H1 (cell line): ENCODE measurements around the gene NAV2. TPM values are rescaled to one million over a fixed set of nuclear protein-coding genes. Genes with fewer than 3 reads are reported as not detected.

Experiments
- CTCF ChIA-PET: fragments of 300-600 bp; sonication (Branson Sonifier 250); formaldehyde crosslinking; loops from one replicate; lab custom pipeline; 2021; ENCODE audit not compliant: partially characterized antibody; lab: Charles Lee
- POLR2A ChIA-PET: fragments of 300-600 bp; sonication (Branson Sonifier 250); formaldehyde crosslinking; loops from one replicate; lab custom pipeline; 2021; ENCODE audit warnings: inconsistent platforms; ENCODE audit not compliant: partially characterized antibody; lab: Charles Lee
- DNase-seq, 2 experiments: peaks; one replicate each; pipeline versions ENCODE4 v3.0.0 to v3.0.0-alpha.2; 2010 to 2022; ENCODE audit warnings: low spot score in 2 of 2, low read depth in 1 of 2, mixed read lengths in 1 of 2
- FAIRE-seq: peaks from 2 replicates; lab custom pipeline; 2011; peaks lifted over from hg19 to GRCh38; lab: Jason Lieb, UNC
- H2AFZ ChIP-seq: 2 replicates; pipeline ENCODE4 v1.8.1; 2012; ENCODE audit warnings: low read length, inconsistent platforms
- H2AK5ac ChIP-seq: 2 replicates; pipeline ENCODE4 v1.6.1; 2013; ENCODE audit warnings: low read depth, low read length
- H2BK120ac ChIP-seq: replicated peaks from 2 replicates; pipeline ENCODE3; 2013; ENCODE audit warnings: low read depth, low read length, inconsistent platforms
- H2BK12ac ChIP-seq: 2 replicates; pipeline ENCODE4 v1.6.1; 2013; ENCODE audit warnings: low read depth, low read length
- H2BK15ac ChIP-seq: 2 replicates; pipeline ENCODE4 v1.6.1; 2013; ENCODE audit warnings: low read length
- H2BK20ac ChIP-seq: 2 replicates; pipeline ENCODE4 v1.6.1; 2013; ENCODE audit warnings: low read length
- H2BK5ac ChIP-seq: 2 replicates; pipeline ENCODE4 v1.6.1; 2013; ENCODE audit warnings: low read depth, low read length
- H3K14ac ChIP-seq: 2 replicates; pipeline ENCODE4 v1.6.1; 2013; ENCODE audit warnings: inconsistent platforms; ENCODE audit not compliant: insufficient read length
- H3K18ac ChIP-seq: 2 replicates; pipeline ENCODE4 v1.6.1; 2013; ENCODE audit warnings: low read length; ENCODE audit errors: extremely low read depth
- H3K23ac ChIP-seq: 2 replicates; pipeline ENCODE4 v1.6.1; 2013; ENCODE audit warnings: inconsistent platforms; ENCODE audit not compliant: insufficient read length
- H3K23me2 ChIP-seq: 2 replicates; pipeline ENCODE4 v1.6.1; 2013; ENCODE audit warnings: low read depth, low read length
- H3K27ac ChIP-seq: 2 replicates; pipeline ENCODE4 v1.6.1; 2011; ENCODE audit warnings: low read depth, low read length, inconsistent platforms
- H3K27me3 ChIP-seq, 4 experiments: replicated peaks in 1 of 4; 1 replicate in 1 of 4; 2 replicates in 3 of 4; pipeline versions ENCODE4 v1.6.1 to v1.8.1; 2011 to 2013; ENCODE audit warnings: low read length in 3 of 4, mild to moderate bottlenecking in 3 of 4, inconsistent platforms in 2 of 4, mixed read lengths in 2 of 4, moderate library complexity in 1 of 4; ENCODE audit not compliant: control insufficient read depth in 3 of 4, insufficient read depth in 3 of 4; ENCODE audit errors: extremely low read depth in 1 of 4
- H3K36me3 ChIP-seq, 4 experiments: 2 replicates each; pipeline versions ENCODE4 v1.6.1 to v1.8.1; 2011 to 2013; ENCODE audit warnings: mild to moderate bottlenecking in 4 of 4, low read length in 3 of 4, moderate library complexity in 2 of 4, control low read depth in 1 of 4, inconsistent platforms in 1 of 4; ENCODE audit not compliant: insufficient read depth in 4 of 4, control insufficient read depth in 2 of 4
- H3K4ac ChIP-seq: replicated peaks from 2 replicates; pipeline ENCODE3; 2013; ENCODE audit warnings: low read length, low read depth, mixed read lengths, inconsistent platforms; ENCODE audit not compliant: insufficient read length
- H3K4me1 ChIP-seq, 4 experiments: replicated peaks in 1 of 4; 1 replicate in 1 of 4; 2 replicates in 3 of 4; pipeline versions ENCODE4 v1.6.1 to v1.8.1; 2011 to 2013; ENCODE audit warnings: low read length in 3 of 4, inconsistent platforms in 2 of 4, mixed read lengths in 1 of 4; ENCODE audit not compliant: insufficient read depth in 4 of 4, control insufficient read depth in 3 of 4
- H3K4me2 ChIP-seq, 2 experiments: 2 replicates each; pipeline versions ENCODE4 v1.6.1 to v1.8.1; 2011 to 2013; ENCODE audit warnings: low read depth in 2 of 2, low read length in 2 of 2, control low read depth in 1 of 2, inconsistent platforms in 1 of 2, mild to moderate bottlenecking in 1 of 2; ENCODE audit not compliant: insufficient read depth in 1 of 2
- H3K4me3 ChIP-seq, 4 experiments: fragments of 200-600, 300-600 bp in 1 of 4; sonication (generic), shearing (Covaris generic), sonication (Bioruptor Twin) in 1 of 4; 2 replicates each; pipeline versions ENCODE4 v1.5.1 to v1.8.1; 2011 to 2016; ENCODE audit warnings: low read length in 4 of 4, low read depth in 3 of 4, control low read depth in 2 of 4, inconsistent platforms in 2 of 4, mild to moderate bottlenecking in 2 of 4, mixed read lengths in 1 of 4, moderate library complexity in 1 of 4; ENCODE audit not compliant: insufficient read depth in 2 of 4; ENCODE audit errors: extremely low read depth in 1 of 4
- H3K56ac ChIP-seq: replicated peaks from 2 replicates; pipeline ENCODE3; 2013; ENCODE audit warnings: low read depth, mild to moderate bottlenecking, mixed read lengths, low read length, inconsistent platforms; ENCODE audit not compliant: insufficient read length
- H3K79me1 ChIP-seq: 2 replicates; pipeline ENCODE4 v1.6.1; 2013; ENCODE audit warnings: low read depth, low read length, control low read depth
- H3K79me2 ChIP-seq, 2 experiments: 2 replicates each; pipeline versions ENCODE4 v1.6.1 to v1.8.1; 2012 to 2013; ENCODE audit warnings: low read length in 2 of 2, mild to moderate bottlenecking in 2 of 2, inconsistent platforms in 1 of 2; ENCODE audit not compliant: insufficient read depth in 2 of 2, control insufficient read depth in 1 of 2
- H3K9ac ChIP-seq, 4 experiments: replicated peaks in 1 of 4; 1 replicate in 1 of 4; 2 replicates in 3 of 4; pipeline versions ENCODE4 v1.6.1 to v1.8.1; 2011 to 2013; ENCODE audit warnings: low read depth in 3 of 4, low read length in 3 of 4, control low read depth in 2 of 4, mild to moderate bottlenecking in 2 of 4, moderate library complexity in 2 of 4, inconsistent platforms in 1 of 4; ENCODE audit errors: extremely low read depth in 1 of 4
- H3K9me3 ChIP-seq, 2 experiments: 2 replicates each; pipeline versions ENCODE4 v1.6.1 to v1.8.1; 2012 to 2013; ENCODE audit warnings: mild to moderate bottlenecking in 2 of 2, moderate library complexity in 2 of 2, control low read depth in 1 of 2, inconsistent platforms in 1 of 2, low read depth in 1 of 2, low read length in 1 of 2, mixed read lengths in 1 of 2; ENCODE audit not compliant: insufficient read depth in 2 of 2
- H4K20me1 ChIP-seq, 2 experiments: replicated peaks in 1 of 2; 2 replicates each; pipeline versions ENCODE3 to v1.8.1; 2011 to 2013; ENCODE audit warnings: inconsistent platforms in 2 of 2, low read length in 2 of 2, mild to moderate bottlenecking in 1 of 2; ENCODE audit not compliant: insufficient read depth in 2 of 2, control insufficient read depth in 1 of 2
- H4K5ac ChIP-seq: 2 replicates; pipeline ENCODE4 v1.6.1; 2013; ENCODE audit warnings: low read length, low read depth, mixed read lengths, inconsistent platforms; ENCODE audit not compliant: insufficient read length
- H4K8ac ChIP-seq: 2 replicates; pipeline ENCODE4 v1.8.0; 2013; ENCODE audit warnings: mild to moderate bottlenecking, moderate library complexity, low read length, inconsistent platforms; ENCODE audit not compliant: insufficient read depth; ENCODE audit errors: extremely low read depth
- H4K91ac ChIP-seq: replicated peaks from 2 replicates; pipeline ENCODE3; 2013; ENCODE audit warnings: low read length, mixed read lengths, inconsistent platforms; ENCODE audit not compliant: insufficient read length
- ATF3 ChIP-seq: IDR thresholded peaks from 2 replicates; pipeline ENCODE4 v1.6.1; 2011; ENCODE audit warnings: low read depth, mild to moderate bottlenecking, low read length; ENCODE audit not compliant: insufficient read depth
- GTF2F1 ChIP-seq: IDR thresholded peaks from 2 replicates; pipeline ENCODE4 v1.6.1; 2012; ENCODE audit warnings: low read depth, low read length, improper control_type of control experiment, borderline replicate concordance
- KDM1A ChIP-seq: fragments of 200-600, 300-600 bp; sonication (generic); IDR thresholded peaks from 2 replicates; pipeline ENCODE4 v1.7.1; 2016; ENCODE audit warnings: mild to moderate bottlenecking, low read length, borderline replicate concordance
- KDM4A ChIP-seq: IDR thresholded peaks from one replicate; pipeline ENCODE4 v1.7.1; 2012; ENCODE audit warnings: low read depth, mild to moderate bottlenecking, moderate library complexity, low read length, inconsistent platforms; ENCODE audit not compliant: severe bottlenecking
- NANOG ChIP-seq: IDR thresholded peaks from 2 replicates; pipeline ENCODE4 v1.6.1; 2011; ENCODE audit warnings: low read length, low read depth, mild to moderate bottlenecking, inconsistent platforms; ENCODE audit not compliant: insufficient read depth, poor library complexity, severe bottlenecking
- SIRT6 ChIP-seq: IDR thresholded peaks from one replicate; pipeline ENCODE4 v1.7.1; 2012; ENCODE audit warnings: low read length, inconsistent platforms
- SIX5 ChIP-seq: IDR thresholded peaks from 2 replicates; pipeline ENCODE4 v1.6.1; 2011; ENCODE audit warnings: mild to moderate bottlenecking, low read depth, low read length
- SP2 ChIP-seq: IDR thresholded peaks from 2 replicates; pipeline ENCODE4 v1.6.1; 2012; ENCODE audit warnings: mild to moderate bottlenecking, low read length, inconsistent platforms
- TBP ChIP-seq: IDR thresholded peaks from 2 replicates; pipeline ENCODE4 v1.6.1; 2011; ENCODE audit warnings: low read depth, low read length, improper control_type of control experiment
- YY1 ChIP-seq: IDR thresholded peaks from 2 replicates; pipeline ENCODE4 v1.6.1; 2011; ENCODE audit warnings: low read depth, mild to moderate bottlenecking, low read length
- WGBS, 2 experiments: shearing (Covaris generic) in 1 of 2; methylation state at CpG; one replicate each; pipeline versions ENCODE4 v1.1.6 to v1.1.7; 2013 to 2015; ENCODE audit warnings: low lambda C conversion rate in 2 of 2, mixed read lengths in 2 of 2, inconsistent platforms in 1 of 2, low coverage in 1 of 2, missing lambda C conversion rate in 1 of 2; ENCODE audit not compliant: insufficient replicate concordance in 2 of 2, insufficient coverage in 1 of 2, insufficient read length in 1 of 2; ENCODE audit errors: extremely low coverage in 1 of 2, missing lambda C conversion rate in 1 of 2; 5-methylcytosine and 5-hydroxymethylcytosine counted together
- polyA plus RNA-seq, 7 experiments: library from polyadenylated mRNA; depleted of rRNA in 3 of 7; stranded (reverse) in 5 of 7; unstranded in 2 of 7; fragments of >200 nt in 5 of 7; fragments of 200-250 nt in 2 of 7; gene quantifications; 1 replicate in 5 of 7; 2 replicates in 1 of 7; 4 replicates in 1 of 7; pipeline versions ENCODE4 v1.2.1 to v1.2.3, GENCODE V29; 2011 to 2013; ENCODE audit warnings: missing spikeins in 2 of 7, mixed read lengths in 2 of 7
- total RNA-seq: library from RNA; stranded (reverse); fragmentation: NEBNext Ultra II Directional; extraction: Animal tissue kit (Norgen Biotek cat#: 25700); gene quantifications from 2 replicates; pipeline ENCODE4 v1.2.1, GENCODE V29; 2021

Gene NAV2
- total and polyA plus RNA-seq, 2 of the 8 experiments (the other 6 are each of a cell fraction or from before 2014, with no cell fraction given): 35.6 to 73.6 TPM

GRCh38 chr11:19826606-19827005, 114.0 kb downstream of the NAV2 start:
- no peak overlapping the region for H2AFZ ChIP-seq
- H3K27me3 ChIP-seq: no peaks in the 10 kb centered on the region
- TF ChIP-seq SIX5 (no peak), KDM4A (no peak), KDM1A (no peak), NANOG (no peak), TBP (no peak), GTF2F1 (no peak), SP2 (no peak), ATF3 (no peak), SIRT6 (no peak), YY1 (no peak)
- H3K23me2 ChIP-seq: no peaks in the 10 kb centered on the region
- H3K9me3 ChIP-seq: no peaks in the 10 kb centered on the region
- no peak overlapping the region for H4K8ac ChIP-seq
- H3K4me1 ChIP-seq: peaks cover 2 to 37% (median 32%) of the 10 kb centered on the region in 4 experiments; a peak in 6 of 7 replicates
- H3K9ac ChIP-seq: no peak overlapping the region
- H3K79me2 ChIP-seq: peaks cover 0 to 85% of the 10 kb centered on the region in 2 experiments; a peak in 3 of 4 replicates
- H3K27ac ChIP-seq: no peak overlapping the region
- H3K14ac ChIP-seq: no peak overlapping the region
- POLR2A ChIA-PET: interaction anchor here (1.7 to 7.0 kb wide), 2 partner anchors 10 to 48 kb away, joined by 5 to 37 read pairs; no protein-coding TSS in a partner anchor
- H4K5ac ChIP-seq: no peak overlapping the region
- H3K4me2 ChIP-seq: no peak overlapping the region
- WGBS, 2 experiments: 86% methylated on average over 4 of the region's 4 CpGs; no CpG with 5 or more reads in 1 of the 2 experiments
- CTCF ChIA-PET: interaction anchor here (1.0 to 6.2 kb wide), 6 partner anchors 12 to 76 kb away, joined by 3 to 44 read pairs (median 4); no protein-coding TSS in a partner anchor
- peak overlapping the region; percentile 93 for H2BK20ac ChIP-seq
- peak overlapping the region; percentile 36 for H4K91ac ChIP-seq
- FAIRE-seq (no peak), DNase-seq (no peak)
- no peak overlapping the region for H3K4me3 ChIP-seq
- H4K20me1 ChIP-seq: no peaks in the 10 kb centered on the region
- H3K23ac ChIP-seq: no peak overlapping the region
- H2BK5ac ChIP-seq: peak overlapping the region; percentile 85
- H2BK15ac ChIP-seq: no peak overlapping the region
- H2AK5ac ChIP-seq: peak overlapping the region; percentile 89; the same call in 1 of the 2 replicates
- no peak overlapping the region for H3K56ac ChIP-seq
- H2BK120ac ChIP-seq: no peak overlapping the region
- H2BK12ac ChIP-seq: peak overlapping the region; percentile 85
- H3K4ac ChIP-seq: peak overlapping the region; percentile 10
- peaks cover 3% of the 10 kb centered on the region; the same call in 1 of the 2 replicates for H3K79me1 ChIP-seq
- H3K36me3 ChIP-seq: no peaks in the 10 kb centered on the region
- H3K18ac ChIP-seq: no peak overlapping the region; the same call in 1 of the 2 replicates
